H1 (cell line): ENCODE data around the gene SPACA4.
A peak's percentile ranks its signal among the peaks of the same experiment; 100 is the strongest.

ENCODE experiments used
- BRCA1 ChIP-seq: IDR thresholded peaks from 2 replicates; pipeline ENCODE4 v1.6.1; 2012; ENCODE audit warnings: low read depth, low read length, improper control_type of control experiment
- CTBP2 ChIP-seq: IDR thresholded peaks from 2 replicates; pipeline ENCODE4 v1.7.0; 2011; ENCODE audit warnings: borderline replicate concordance, mild to moderate bottlenecking, moderate library complexity, mixed read lengths, low read length; ENCODE audit not compliant: insufficient read depth, insufficient read length
- CTCF ChIP-seq, 3 experiments: IDR thresholded peaks; 1 replicate in 2 of 3; 2 replicates in 1 of 3; pipeline versions ENCODE4 v1.5.1 to v1.6.1; 2011; ENCODE audit warnings: low read length in 3 of 3, mild to moderate bottlenecking in 3 of 3, inconsistent platforms in 2 of 3, low read depth in 1 of 3, moderate library complexity in 1 of 3; ENCODE audit not compliant: insufficient read depth in 1 of 3; ENCODE audit errors: control extremely low read depth in 1 of 3
- NRF1 ChIP-seq: IDR thresholded peaks from 2 replicates; pipeline ENCODE4 v1.6.1; 2011; ENCODE audit warnings: mild to moderate bottlenecking, low read depth, low read length, improper control_type of control experiment
- POLR2A ChIP-seq, 2 experiments: IDR thresholded peaks; 1 replicate in 1 of 2; 2 replicates in 1 of 2; pipeline ENCODE4 v1.6.1; 2011; ENCODE audit warnings: low read depth in 2 of 2, low read length in 2 of 2, mild to moderate bottlenecking in 2 of 2; ENCODE audit errors: control extremely low read depth in 1 of 2
- POLR2AphosphoS5 ChIP-seq: IDR thresholded peaks from 2 replicates; pipeline ENCODE4 v1.6.1; 2011; ENCODE audit warnings: low read depth, low read length
- RFX5 ChIP-seq: IDR thresholded peaks from 2 replicates; pipeline ENCODE4 v1.6.1; 2011; ENCODE audit warnings: low read depth, low read length, improper control_type of control experiment, borderline replicate concordance
- SIN3A ChIP-seq, 2 experiments: IDR thresholded peaks in 1 of 2; conservative IDR thresholded peaks in 1 of 2; 2 replicates each; pipeline ENCODE4 v1.6.1; 2011 to 2012; ENCODE audit warnings: low read length in 2 of 2, improper control_type of control experiment in 1 of 2, low read depth in 1 of 2, mild to moderate bottlenecking in 1 of 2
- SP1 ChIP-seq: IDR thresholded peaks from 2 replicates; pipeline ENCODE4 v1.6.1; 2011; ENCODE audit warnings: low read depth, low read length
- TAF1 ChIP-seq: IDR thresholded peaks from 2 replicates; pipeline ENCODE4 v1.6.1; 2011; ENCODE audit warnings: mild to moderate bottlenecking, low read depth, low read length
- ZNF274 ChIP-seq: IDR thresholded peaks from 2 replicates; pipeline ENCODE4 v1.7.0; 2012; ENCODE audit warnings: low read length, borderline replicate concordance; ENCODE audit errors: extremely low read depth

- TF ChIP-seq CTCF (IDR thresholded peaks at IDR 0.05; ENCODE audit: control extremely low read depth in 1 of 3, insufficient read depth in 1 of 3, low read depth in 1 of 3, low read length in 3 of 3) (no peak), CTBP2 (no peak), ZNF274 (no peak), POLR2A (IDR thresholded peaks at IDR 0.05; ENCODE audit: control extremely low read depth in 1 of 2, low read depth in 2 of 2, low read length in 2 of 2) (no peak; a peak in 1 of 3 replicates), BRCA1 (no peak), POLR2AphosphoS5 (0 out of 2 replicates have a peak, but pooled peaks have one; percentile 10), NRF1 (no peak), SIN3A (conservative IDR thresholded peaks at IDR 0.05 in 1 of 2, IDR thresholded peaks at IDR 0.05 in 1 of 2; ENCODE audit: low read depth in 1 of 2, low read length in 2 of 2) (no peak), TAF1 (no peak), SP1 (no peak), RFX5 (no peak)
Measured at GRCh38 chr19:48631225-48631624, 24.7 kb downstream of the SPACA4 start.
